ENCODE measurements around the gene PDE6B. TPM values are rescaled to one million over a fixed set of nuclear protein-coding genes. Genes with fewer than 3 reads are reported as not detected.

PDE6B gene
- total and polyA plus RNA-seq, 2 experiments from 2014 or later: 3.4 to 5.0 TPM

DNA sequence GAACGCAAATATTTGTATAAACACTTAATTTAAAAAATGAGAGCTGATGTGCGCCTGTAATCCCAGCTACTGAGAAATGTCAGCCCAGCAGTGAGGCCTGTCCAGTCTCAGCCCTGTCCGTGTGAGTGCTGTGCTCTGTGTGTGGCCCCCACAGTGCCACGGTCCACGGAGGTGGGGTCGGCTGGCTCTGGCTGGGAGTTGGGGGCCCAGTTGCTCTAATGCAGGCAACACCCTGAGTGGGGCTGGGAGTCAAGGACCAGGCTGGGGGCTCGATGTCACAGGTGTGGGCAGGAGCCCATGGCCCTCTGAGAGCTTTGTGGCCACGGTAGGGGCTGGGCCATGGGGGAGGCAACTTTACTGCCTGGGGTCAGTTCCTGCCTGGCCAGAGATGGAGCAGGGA is 93.1 kb downstream of the PDE6B start:
- Mint-ChIP-seq H3K36me3 (ENCODE audit: low read depth) (peaks cover 38% of the 10 kb centered on the region), H3K4me3 (no peak overlapping the region), H3K9me3 (no peaks in the 10 kb centered on the region; the same call in 2 of the 3 replicates), H3K4me1 (no peaks in the 10 kb centered on the region; the same call in 2 of the 3 replicates), H3K27me3 (ENCODE audit: insufficient read depth, low read depth, poor library complexity) (peaks cover 9% of the 10 kb centered on the region), H3K27ac (no peak overlapping the region)
- Histone ChIP-seq H3K36me3 (ENCODE audit: insufficient read depth) (no peaks in the 10 kb centered on the region), H2AFZ (no peak overlapping the region), H3K27ac (ENCODE audit: low read depth) (no peak overlapping the region), H3K79me2 (replicated peaks; ENCODE audit: insufficient read depth) (peaks cover 59% of the 10 kb centered on the region), H3K27me3 (ENCODE audit: insufficient read depth) (no peaks in the 10 kb centered on the region), H3K4me1 (ENCODE audit: insufficient read depth) (no peaks in the 10 kb centered on the region), H3F3A (replicated peaks; ENCODE audit: low read depth) (no peaks in the 10 kb centered on the region), H3K4me3 (no peak overlapping the region), H3K9me2 (ENCODE audit: insufficient read depth) (no peaks in the 10 kb centered on the region), H3K4me2 (no peak overlapping the region), H4K20me1 (replicated peaks; ENCODE audit: insufficient read depth) (peaks cover 21% of the 10 kb centered on the region)
- no peak for DNase-seq (ENCODE audit: low spot score)
- TF ChIP-seq EZH2 (IDR thresholded peaks at IDR 0.05; ENCODE audit: low read depth, unreplicated experiment): no peak
- no peak for TF ChIP-seq JUNB (IDR thresholded peaks at IDR 0.05; ENCODE audit: unreplicated experiment)
- no peak for TF ChIP-seq EZH2phosphoT487 (IDR thresholded peaks at IDR 0.05; ENCODE audit: unreplicated experiment)
- no peak for TF ChIP-seq NANOG (IDR thresholded peaks at IDR 0.05; ENCODE audit: borderline replicate concordance)
- TF ChIP-seq, protein P1, sequence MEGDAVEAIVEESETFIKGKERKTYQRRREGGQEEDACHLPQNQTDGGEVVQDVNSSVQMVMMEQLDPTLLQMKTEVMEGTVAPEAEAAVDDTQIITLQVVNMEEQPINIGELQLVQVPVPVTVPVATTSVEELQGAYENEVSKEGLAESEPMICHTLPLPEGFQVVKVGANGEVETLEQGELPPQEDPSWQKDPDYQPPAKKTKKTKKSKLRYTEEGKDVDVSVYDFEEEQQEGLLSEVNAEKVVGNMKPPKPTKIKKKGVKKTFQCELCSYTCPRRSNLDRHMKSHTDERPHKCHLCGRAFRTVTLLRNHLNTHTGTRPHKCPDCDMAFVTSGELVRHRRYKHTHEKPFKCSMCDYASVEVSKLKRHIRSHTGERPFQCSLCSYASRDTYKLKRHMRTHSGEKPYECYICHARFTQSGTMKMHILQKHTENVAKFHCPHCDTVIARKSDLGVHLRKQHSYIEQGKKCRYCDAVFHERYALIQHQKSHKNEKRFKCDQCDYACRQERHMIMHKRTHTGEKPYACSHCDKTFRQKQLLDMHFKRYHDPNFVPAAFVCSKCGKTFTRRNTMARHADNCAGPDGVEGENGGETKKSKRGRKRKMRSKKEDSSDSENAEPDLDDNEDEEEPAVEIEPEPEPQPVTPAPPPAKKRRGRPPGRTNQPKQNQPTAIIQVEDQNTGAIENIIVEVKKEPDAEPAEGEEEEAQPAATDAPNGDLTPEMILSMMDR (conservative IDR thresholded peaks at IDR 0.05; ENCODE audit: low read depth in 2 of 2): no peak
- TF ChIP-seq, protein P2, sequence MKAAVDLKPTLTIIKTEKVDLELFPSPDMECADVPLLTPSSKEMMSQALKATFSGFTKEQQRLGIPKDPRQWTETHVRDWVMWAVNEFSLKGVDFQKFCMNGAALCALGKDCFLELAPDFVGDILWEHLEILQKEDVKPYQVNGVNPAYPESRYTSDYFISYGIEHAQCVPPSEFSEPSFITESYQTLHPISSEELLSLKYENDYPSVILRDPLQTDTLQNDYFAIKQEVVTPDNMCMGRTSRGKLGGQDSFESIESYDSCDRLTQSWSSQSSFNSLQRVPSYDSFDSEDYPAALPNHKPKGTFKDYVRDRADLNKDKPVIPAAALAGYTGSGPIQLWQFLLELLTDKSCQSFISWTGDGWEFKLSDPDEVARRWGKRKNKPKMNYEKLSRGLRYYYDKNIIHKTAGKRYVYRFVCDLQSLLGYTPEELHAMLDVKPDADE (IDR thresholded peaks at IDR 0.05): no peak
- TF ChIP-seq STAT1 (IDR thresholded peaks at IDR 0.05; ENCODE audit: unreplicated experiment): no peak
- no peak for TF ChIP-seq CREB1 (CRISPR knock-in tag; IDR thresholded peaks at IDR 0.05; ENCODE audit: low read depth)
- no peak for TF ChIP-seq ZNF114 (CRISPR knock-in tag; IDR thresholded peaks at IDR 0.05)
- TF ChIP-seq REST (IDR thresholded peaks at IDR 0.05; ENCODE audit: unreplicated experiment): no peak
- TF ChIP-seq POLR2AphosphoS5 (IDR thresholded peaks at IDR 0.05; ENCODE audit: low read depth): no peak
- TF ChIP-seq, protein P3, sequence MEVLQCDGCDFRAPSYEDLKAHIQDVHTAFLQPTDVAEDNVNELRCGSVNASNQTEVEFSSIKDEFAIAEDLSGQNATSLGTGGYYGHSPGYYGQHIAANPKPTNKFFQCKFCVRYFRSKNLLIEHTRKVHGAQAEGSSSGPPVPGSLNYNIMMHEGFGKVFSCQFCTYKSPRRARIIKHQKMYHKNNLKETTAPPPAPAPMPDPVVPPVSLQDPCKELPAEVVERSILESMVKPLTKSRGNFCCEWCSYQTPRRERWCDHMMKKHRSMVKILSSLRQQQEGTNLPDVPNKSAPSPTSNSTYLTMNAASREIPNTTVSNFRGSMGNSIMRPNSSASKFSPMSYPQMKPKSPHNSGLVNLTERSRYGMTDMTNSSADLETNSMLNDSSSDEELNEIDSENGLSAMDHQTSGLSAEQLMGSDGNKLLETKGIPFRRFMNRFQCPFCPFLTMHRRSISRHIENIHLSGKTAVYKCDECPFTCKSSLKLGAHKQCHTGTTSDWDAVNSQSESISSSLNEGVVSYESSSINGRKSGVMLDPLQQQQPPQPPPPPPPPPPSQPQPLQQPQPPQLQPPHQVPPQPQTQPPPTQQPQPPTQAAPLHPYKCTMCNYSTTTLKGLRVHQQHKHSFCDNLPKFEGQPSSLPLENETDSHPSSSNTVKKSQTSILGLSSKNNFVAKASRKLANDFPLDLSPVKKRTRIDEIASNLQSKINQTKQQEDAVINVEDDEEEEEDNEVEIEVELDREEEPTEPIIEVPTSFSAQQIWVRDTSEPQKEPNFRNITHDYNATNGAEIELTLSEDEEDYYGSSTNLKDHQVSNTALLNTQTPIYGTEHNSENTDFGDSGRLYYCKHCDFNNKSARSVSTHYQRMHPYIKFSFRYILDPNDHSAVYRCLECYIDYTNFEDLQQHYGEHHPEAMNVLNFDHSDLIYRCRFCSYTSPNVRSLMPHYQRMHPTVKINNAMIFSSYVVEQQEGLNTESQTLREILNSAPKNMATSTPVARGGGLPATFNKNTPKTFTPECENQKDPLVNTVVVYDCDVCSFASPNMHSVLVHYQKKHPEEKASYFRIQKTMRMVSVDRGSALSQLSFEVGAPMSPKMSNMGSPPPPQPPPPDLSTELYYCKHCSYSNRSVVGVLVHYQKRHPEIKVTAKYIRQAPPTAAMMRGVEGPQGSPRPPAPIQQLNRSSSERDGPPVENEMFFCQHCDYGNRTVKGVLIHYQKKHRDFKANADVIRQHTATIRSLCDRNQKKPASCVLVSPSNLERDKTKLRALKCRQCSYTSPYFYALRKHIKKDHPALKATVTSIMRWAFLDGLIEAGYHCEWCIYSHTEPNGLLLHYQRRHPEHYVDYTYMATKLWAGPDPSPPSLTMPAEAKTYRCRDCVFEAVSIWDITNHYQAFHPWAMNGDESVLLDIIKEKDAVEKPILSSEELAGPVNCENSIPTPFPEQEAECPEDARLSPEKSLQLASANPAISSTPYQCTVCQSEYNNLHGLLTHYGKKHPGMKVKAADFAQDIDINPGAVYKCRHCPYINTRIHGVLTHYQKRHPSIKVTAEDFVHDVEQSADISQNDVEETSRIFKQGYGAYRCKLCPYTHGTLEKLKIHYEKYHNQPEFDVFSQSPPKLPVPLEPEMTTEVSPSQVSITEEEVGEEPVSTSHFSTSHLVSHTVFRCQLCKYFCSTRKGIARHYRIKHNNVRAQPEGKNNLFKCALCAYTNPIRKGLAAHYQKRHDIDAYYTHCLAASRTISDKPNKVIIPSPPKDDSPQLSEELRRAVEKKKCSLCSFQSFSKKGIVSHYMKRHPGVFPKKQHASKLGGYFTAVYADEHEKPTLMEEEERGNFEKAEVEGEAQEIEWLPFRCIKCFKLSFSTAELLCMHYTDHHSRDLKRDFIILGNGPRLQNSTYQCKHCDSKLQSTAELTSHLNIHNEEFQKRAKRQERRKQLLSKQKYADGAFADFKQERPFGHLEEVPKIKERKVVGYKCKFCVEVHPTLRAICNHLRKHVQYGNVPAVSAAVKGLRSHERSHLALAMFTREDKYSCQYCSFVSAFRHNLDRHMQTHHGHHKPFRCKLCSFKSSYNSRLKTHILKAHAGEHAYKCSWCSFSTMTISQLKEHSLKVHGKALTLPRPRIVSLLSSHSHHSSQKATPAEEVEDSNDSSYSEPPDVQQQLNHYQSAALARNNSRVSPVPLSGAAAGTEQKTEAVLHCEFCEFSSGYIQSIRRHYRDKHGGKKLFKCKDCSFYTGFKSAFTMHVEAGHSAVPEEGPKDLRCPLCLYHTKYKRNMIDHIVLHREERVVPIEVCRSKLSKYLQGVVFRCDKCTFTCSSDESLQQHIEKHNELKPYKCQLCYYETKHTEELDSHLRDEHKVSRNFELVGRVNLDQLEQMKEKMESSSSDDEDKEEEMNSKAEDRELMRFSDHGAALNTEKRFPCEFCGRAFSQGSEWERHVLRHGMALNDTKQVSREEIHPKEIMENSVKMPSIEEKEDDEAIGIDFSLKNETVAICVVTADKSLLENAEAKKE (CRISPR knock-in tag; IDR thresholded peaks at IDR 0.05): no peak
- TF ChIP-seq ZNF331 (CRISPR knock-in tag; IDR thresholded peaks at IDR 0.05; ENCODE audit: low read depth): no peak
- ATAC-seq: no peak

Data from GM23338 (cell line).